Measurements from ENCODE around the gene EPOP.

Gene EPOP

DNA sequence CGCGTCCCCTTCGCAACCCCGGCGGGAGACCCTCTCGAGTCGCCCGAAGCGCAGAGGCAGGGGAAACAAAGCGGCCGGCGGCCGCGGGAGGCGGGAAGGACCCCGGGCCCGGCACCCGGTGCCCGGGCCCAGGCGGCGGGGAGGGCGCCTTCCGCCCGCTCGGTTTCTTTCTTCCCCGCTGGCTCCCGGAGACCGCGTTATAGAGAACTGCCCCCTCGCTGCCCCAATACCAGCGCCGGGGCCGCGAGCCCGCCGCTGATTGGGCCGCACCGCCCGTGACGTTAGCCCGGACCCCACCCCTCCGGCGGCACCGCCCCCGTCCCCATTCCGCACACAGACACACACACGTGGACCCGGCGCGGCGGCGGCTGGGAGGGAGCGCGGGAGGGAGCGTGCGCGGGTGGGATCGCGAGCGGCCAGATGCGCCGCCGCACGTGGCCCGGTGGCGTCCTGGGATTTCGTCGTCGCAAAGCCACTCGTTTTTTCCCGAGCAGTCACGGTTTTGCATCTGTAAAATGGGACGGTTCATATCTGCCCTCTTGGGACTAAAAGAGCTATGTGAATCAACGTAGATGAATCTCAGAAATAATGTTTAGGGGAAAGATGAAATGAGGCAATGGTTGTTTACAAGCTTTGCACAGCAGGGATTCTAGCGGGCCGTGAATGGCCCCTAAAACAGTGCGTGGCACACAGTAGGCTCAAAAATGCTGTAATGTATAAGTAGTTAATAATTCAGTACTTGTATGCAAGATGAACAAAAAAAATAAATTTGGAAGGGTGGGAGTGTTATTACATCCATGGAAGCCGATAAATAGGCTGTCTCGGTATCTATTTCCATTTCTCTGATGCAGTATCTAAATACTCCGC lies at the start of gene EPOP:
EPOP (minus strand) TSS at position 209 of the 867 bp plus-strand sequence. CDS start 462 bp downstream, outside the sequence.
- Histone ChIP-seq H3K79me2 (ENCODE audit: control insufficient read depth, low read length) (peaks cover 27% of the 10 kb centered on the region), H3F3A (ENCODE audit: control insufficient read depth, insufficient read depth) (peaks cover 9% of the 10 kb centered on the region), H3K4me3 (ENCODE audit: low read length) (peak within 1 kb of the TSS; percentile 82), H3K4me2 (ENCODE audit: low read length) (peak within 1 kb of the TSS; percentile 79), H3K9me2 (replicated peaks; ENCODE audit: control insufficient read depth, low read length) (no peaks in the 10 kb centered on the region), H3K27ac (ENCODE audit: low read depth, low read length) (peak within 1 kb of the TSS; percentile 49), H3K27me3 (ENCODE audit: control insufficient read depth, low read length) (peaks cover 4% of the 10 kb centered on the region), H4K20me1 (ENCODE audit: control insufficient read depth, insufficient read depth, low read depth, low read length) (peaks cover 12% of the 10 kb centered on the region), H3K36me3 (ENCODE audit: control insufficient read depth, low read length) (peaks cover 6% of the 10 kb centered on the region; the same call in 1 of the 2 replicates), H3K4me1 (ENCODE audit: control insufficient read depth, low read length) (peaks cover 47% of the 10 kb centered on the region), H3K9me3 (ENCODE audit: control insufficient read depth, insufficient read depth, low read length) (no peaks in the 10 kb centered on the region)
- TF ChIP-seq, protein P1, sequence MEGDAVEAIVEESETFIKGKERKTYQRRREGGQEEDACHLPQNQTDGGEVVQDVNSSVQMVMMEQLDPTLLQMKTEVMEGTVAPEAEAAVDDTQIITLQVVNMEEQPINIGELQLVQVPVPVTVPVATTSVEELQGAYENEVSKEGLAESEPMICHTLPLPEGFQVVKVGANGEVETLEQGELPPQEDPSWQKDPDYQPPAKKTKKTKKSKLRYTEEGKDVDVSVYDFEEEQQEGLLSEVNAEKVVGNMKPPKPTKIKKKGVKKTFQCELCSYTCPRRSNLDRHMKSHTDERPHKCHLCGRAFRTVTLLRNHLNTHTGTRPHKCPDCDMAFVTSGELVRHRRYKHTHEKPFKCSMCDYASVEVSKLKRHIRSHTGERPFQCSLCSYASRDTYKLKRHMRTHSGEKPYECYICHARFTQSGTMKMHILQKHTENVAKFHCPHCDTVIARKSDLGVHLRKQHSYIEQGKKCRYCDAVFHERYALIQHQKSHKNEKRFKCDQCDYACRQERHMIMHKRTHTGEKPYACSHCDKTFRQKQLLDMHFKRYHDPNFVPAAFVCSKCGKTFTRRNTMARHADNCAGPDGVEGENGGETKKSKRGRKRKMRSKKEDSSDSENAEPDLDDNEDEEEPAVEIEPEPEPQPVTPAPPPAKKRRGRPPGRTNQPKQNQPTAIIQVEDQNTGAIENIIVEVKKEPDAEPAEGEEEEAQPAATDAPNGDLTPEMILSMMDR (IDR thresholded peaks at IDR 0.05; ENCODE audit: low read depth, low read length, poor library complexity, severe bottlenecking): no peak
- TF ChIP-seq EZH2phosphoT487 (IDR thresholded peaks at IDR 0.05; ENCODE audit: borderline replicate concordance, low read length): no peak

DNA sequence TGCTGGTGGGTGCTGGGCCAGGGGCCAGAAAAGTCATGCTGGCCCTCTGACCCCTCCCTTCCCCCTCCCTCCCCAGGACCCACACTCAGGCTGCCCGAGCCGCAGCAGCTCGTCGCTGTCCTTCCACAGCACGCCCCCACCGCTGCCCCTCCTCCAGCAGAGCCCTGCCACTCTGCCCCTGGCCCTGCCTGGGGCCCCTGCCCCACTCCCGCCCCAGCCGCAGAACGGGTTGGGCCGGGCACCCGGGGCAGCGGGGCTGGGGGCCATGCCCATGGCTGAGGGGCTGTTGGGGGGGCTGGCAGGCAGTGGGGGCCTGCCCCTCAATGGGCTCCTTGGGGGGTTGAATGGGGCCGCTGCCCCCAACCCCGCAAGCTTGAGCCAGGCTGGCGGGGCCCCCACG lies 47.0 kb upstream of the EPOP start:
- Histone ChIP-seq H4K20me1 (ENCODE audit: control insufficient read depth, insufficient read depth, low read depth, low read length) (no peaks in the 10 kb centered on the region), H3K27me3 (ENCODE audit: control insufficient read depth, low read length) (no peaks in the 10 kb centered on the region), H3K4me1 (ENCODE audit: control insufficient read depth, low read length) (peaks cover 7% of the 10 kb centered on the region), H3K4me2 (ENCODE audit: low read length) (no peak overlapping the region), H3K9me2 (replicated peaks; ENCODE audit: control insufficient read depth, low read length) (no peaks in the 10 kb centered on the region), H3K79me2 (ENCODE audit: control insufficient read depth, low read length) (no peaks in the 10 kb centered on the region), H3K4me3 (ENCODE audit: low read length) (no peak overlapping the region), H3K9me3 (ENCODE audit: control insufficient read depth, insufficient read depth, low read length) (no peaks in the 10 kb centered on the region), H3F3A (ENCODE audit: control insufficient read depth, insufficient read depth) (no peaks in the 10 kb centered on the region), H3K36me3 (ENCODE audit: control insufficient read depth, low read length) (peaks cover 58% of the 10 kb centered on the region), H3K27ac (ENCODE audit: low read depth, low read length) (no peak overlapping the region)
- TF ChIP-seq, protein P1 (IDR thresholded peaks at IDR 0.05; ENCODE audit: low read depth, low read length, poor library complexity, severe bottlenecking): no peak
- no peak for TF ChIP-seq EZH2phosphoT487 (IDR thresholded peaks at IDR 0.05; ENCODE audit: borderline replicate concordance, low read length)

DNA sequence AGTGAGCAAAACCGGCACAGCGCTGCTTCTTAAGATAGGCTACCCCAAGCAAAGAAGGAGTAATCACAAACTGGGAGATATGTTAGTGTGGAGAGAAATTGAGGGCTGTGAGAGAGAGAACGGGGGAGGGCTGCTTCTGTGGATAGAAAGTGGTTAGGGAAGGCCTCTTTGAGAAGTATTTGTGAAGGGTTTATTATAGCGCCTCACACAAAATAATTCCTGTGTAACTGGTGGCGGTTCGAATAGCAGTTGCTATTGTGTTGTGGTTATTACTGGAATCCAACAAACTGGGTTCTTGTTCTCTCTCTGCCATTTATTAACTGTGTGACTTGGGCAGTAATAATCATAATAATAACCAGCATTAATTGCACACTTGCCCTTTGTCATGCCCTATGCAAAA lies 46.2 kb upstream of the EPOP start:
- Histone ChIP-seq H3K4me2 (ENCODE audit: low read length) (no peak overlapping the region), H4K20me1 (ENCODE audit: control insufficient read depth, insufficient read depth, low read depth, low read length) (no peaks in the 10 kb centered on the region), H3K36me3 (ENCODE audit: control insufficient read depth, low read length) (peaks cover 67% of the 10 kb centered on the region), H3F3A (ENCODE audit: control insufficient read depth, insufficient read depth) (no peaks in the 10 kb centered on the region), H3K4me1 (ENCODE audit: control insufficient read depth, low read length) (peaks cover 5% of the 10 kb centered on the region; the same call in 1 of the 2 replicates), H3K79me2 (ENCODE audit: control insufficient read depth, low read length) (no peaks in the 10 kb centered on the region), H3K9me2 (replicated peaks; ENCODE audit: control insufficient read depth, low read length) (no peaks in the 10 kb centered on the region), H3K27ac (ENCODE audit: low read depth, low read length) (no peak overlapping the region), H3K27me3 (ENCODE audit: control insufficient read depth, low read length) (no peaks in the 10 kb centered on the region), H3K4me3 (ENCODE audit: low read length) (no peak overlapping the region), H3K9me3 (ENCODE audit: control insufficient read depth, insufficient read depth, low read length) (no peaks in the 10 kb centered on the region)
- no peak for TF ChIP-seq EZH2phosphoT487 (IDR thresholded peaks at IDR 0.05; ENCODE audit: borderline replicate concordance, low read length)
- TF ChIP-seq, protein P1 (IDR thresholded peaks at IDR 0.05; ENCODE audit: low read depth, low read length, poor library complexity, severe bottlenecking): no peak
